Skin epidermis (tissue), 12 donors: ENCODE measurements around the gene WDHD1.
"Not testable (repeated sequence)": the region's sequence is repeated elsewhere in the genome, so short reads cannot be mapped to it uniquely, and the experiment has no call there.

Experiments used
- H3K27ac ChIP-seq, 21 experiments: fragments of 200-600 bp; sonication (generic) in 11 of 21; one replicate each; pipeline ENCODE4 v1.5.0; 2020; ENCODE audit warnings: mild to moderate bottlenecking in 3 of 21, inconsistent platforms in 2 of 21, moderate library complexity in 2 of 21
- H3K4me3 ChIP-seq, 7 experiments: fragments of 200-600 bp; sonication (generic) in 2 of 7; one replicate each; pipeline ENCODE4 v1.5.0; 2020; ENCODE audit warnings: inconsistent platforms in 2 of 7, mild to moderate bottlenecking in 2 of 7, moderate library complexity in 1 of 7

Gene WDHD1, protein sequence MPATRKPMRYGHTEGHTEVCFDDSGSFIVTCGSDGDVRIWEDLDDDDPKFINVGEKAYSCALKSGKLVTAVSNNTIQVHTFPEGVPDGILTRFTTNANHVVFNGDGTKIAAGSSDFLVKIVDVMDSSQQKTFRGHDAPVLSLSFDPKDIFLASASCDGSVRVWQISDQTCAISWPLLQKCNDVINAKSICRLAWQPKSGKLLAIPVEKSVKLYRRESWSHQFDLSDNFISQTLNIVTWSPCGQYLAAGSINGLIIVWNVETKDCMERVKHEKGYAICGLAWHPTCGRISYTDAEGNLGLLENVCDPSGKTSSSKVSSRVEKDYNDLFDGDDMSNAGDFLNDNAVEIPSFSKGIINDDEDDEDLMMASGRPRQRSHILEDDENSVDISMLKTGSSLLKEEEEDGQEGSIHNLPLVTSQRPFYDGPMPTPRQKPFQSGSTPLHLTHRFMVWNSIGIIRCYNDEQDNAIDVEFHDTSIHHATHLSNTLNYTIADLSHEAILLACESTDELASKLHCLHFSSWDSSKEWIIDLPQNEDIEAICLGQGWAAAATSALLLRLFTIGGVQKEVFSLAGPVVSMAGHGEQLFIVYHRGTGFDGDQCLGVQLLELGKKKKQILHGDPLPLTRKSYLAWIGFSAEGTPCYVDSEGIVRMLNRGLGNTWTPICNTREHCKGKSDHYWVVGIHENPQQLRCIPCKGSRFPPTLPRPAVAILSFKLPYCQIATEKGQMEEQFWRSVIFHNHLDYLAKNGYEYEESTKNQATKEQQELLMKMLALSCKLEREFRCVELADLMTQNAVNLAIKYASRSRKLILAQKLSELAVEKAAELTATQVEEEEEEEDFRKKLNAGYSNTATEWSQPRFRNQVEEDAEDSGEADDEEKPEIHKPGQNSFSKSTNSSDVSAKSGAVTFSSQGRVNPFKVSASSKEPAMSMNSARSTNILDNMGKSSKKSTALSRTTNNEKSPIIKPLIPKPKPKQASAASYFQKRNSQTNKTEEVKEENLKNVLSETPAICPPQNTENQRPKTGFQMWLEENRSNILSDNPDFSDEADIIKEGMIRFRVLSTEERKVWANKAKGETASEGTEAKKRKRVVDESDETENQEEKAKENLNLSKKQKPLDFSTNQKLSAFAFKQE

DNA sequence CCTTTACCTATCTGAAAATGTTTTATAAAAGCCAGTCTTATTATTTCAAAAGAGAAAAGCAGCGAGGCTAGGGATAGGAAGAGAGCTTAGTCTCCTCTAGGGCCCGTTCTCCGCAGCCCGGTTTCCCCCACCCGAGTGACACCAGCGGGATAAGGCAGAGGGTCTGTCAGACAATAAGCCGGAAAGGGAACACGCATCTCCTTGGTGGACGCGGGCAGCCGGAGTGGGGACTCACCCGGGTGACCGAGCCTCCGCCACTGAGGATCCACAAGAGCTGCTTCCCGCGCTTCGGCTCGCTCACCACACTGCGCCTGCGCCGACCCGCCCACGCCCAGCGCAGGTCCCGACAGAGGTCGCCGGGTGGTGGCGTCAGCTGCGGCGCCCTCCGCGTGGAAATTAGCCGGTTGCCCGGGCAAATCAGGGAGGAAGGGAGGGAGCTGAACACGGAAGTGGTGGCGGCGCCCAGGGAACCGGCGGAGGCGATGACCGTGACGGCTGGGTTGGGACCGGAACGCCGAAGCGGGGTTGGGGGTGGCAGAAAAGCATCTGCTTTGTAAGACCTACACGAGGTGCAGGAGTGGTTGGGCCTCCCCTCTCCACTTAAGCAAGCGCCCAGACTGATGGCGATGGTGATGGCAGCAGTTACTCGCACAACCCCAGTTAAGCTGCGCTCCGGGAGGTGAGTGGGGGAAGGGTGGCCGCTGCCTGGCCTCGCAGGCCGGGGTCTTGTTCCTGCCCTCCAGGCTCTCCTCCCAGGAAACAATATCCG lies at the start of gene WDHD1, which contains the start of gene SOCS4:
Gene WDHD1, minus strand, starts transcription at position 307 of the 769 bp plus-strand sequence. CDS start 312 bp downstream, outside the sequence.
Gene SOCS4, plus strand, starts transcription at position 444 of the 769 bp plus-strand sequence. CDS start 15,806 bp downstream, outside the sequence.
- Histone ChIP-seq H3K27ac (peak within 1 kb of the TSS in 20 of 21 experiments; percentile 45 to 94 (median 83)), H3K4me3 (peak within 1 kb of the TSS; percentile 64 to 97 (median 79))

DNA sequence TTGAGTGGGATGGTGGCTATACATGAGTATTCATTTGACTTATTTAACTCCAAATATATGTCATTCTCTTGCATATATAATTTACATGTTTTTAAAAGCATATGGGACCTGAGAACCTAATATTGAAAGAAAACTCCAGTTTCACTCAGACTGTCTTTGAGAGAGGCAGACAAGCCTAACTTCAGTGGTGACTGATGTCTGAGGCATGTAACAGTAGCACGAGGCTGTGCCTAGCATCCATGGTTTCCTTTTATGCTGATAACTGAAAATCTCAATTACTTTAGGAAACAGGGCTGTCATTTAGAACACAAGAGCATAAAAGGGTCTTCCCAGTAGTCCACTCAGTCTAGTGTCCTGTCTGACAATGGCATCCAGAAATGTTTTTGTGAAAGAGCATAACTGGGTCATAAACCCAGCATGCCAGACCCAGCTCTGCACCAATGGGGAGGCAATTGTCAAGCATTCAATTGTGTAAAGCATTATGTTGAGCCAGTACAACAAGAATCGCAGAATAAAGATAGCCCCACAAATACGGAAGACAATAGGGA lies 48.8 kb upstream of the WDHD1 start:
- Histone ChIP-seq H3K4me3 (no peak overlapping the region), H3K27ac (peak overlapping the region in 3 of 21 experiments; percentile 14 to 26 (median 23))

DNA sequence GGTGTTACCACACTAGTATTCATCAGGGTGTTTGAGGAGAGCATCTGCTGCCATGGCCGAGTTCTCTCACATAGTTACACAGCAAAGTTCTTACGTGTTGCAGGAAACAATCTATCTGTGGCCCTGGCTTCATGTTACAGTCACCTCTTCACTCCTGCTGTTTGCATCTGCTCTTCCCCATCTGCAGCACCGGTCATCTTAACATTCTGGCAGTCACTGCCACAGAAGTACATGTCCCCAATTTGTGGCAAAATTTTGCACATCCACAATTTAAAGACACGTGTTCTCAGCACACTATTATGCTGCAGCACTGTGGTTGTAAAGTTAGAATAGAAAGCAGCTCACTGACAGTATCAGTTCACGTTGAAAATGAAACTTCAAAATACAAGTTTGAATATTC lies 47.8 kb upstream of the WDHD1 start:
- no peak overlapping the region for H3K4me3 ChIP-seq
- peak overlapping the region in 7 of 21 experiments; percentile 3 to 47 (median 23) for H3K27ac ChIP-seq

DNA sequence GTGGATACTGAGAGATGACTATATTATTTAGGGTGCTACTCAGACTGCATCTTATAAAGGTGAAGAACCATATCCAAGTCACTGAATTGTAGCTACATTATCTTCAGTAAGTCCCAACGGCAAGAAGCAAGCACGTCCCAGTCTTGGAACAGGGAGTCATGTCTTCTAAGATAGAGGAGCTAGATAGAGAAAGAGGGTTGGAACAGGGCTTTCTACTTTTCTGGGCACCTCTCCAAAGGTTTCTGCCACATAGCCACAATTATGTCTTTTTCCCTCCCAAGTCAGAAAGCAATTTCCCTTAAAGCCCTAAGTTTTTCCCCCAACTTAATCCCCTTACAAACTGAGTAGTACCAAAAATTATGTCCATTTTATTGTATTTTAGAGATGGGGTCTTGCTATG lies 47.0 kb upstream of the WDHD1 start:
- peak overlapping the region in 8 of 21 experiments; percentile 8 to 47 (median 32) for H3K27ac ChIP-seq
- H3K4me3 ChIP-seq = no peak overlapping the region

DNA sequence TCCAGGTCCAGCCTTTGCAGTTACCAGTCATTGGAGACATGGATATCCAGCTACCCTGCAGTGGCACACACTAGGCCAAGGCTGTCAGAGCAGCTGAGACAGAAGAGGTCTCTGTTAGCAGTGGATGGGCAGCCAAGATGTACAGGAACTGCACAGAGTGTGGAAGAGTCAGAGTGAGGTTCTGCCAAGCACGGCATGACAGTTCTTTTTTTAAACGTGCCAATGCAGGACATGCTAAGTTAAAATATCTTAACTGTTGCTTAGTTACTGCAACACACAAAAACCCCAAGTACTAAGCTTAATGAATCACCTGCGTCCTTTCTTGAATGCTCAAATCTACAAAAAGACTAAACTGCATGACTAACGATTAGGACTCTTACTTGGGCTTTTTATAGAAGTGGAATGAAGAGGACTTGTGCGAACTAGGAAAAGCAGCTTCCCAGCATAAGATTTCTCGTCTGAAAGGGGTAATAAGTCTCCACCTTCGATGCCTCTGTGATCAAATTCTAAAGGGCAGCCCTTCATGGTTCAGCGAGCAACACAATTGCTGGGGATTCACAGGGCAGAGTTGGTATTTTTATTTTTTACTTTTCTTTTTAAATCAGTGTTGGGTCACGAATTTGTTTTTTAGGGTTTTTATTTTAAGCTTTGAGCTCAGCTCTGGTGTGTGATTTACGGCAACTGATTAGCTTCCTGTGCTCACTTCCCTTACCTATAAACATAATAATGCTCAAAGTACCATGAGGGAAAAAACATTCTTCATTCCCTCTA lies 45.2 kb upstream of the WDHD1 start:
- no peak overlapping the region for H3K4me3 ChIP-seq
- H3K27ac ChIP-seq = peak overlapping the region in 17 of 21 experiments; percentile 38 to 76 (median 67)

DNA sequence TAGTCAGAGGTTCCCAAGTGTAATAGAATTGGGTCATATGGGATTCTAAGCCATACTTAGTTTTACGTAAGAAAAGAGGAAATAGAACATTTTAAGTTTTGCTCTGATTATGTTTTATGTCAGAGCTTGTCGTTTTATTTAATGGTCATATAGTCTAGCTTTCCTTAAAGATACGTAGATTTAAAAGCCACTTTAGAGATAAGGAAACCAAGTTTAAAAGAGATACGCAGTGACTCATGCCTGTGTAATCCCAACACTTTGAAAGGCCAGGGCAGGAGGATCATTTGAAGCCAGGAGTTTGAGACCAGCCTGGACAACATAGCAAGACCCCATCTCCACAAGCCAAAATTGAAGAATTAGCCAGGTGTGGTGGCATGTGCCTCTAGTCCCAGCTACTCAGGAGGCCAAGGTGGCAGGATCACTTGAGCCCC lies 44.1 kb upstream of the WDHD1 start:
- Histone ChIP-seq H3K4me3 (no peak overlapping the region), H3K27ac (peak overlapping the region in 6 of 21 experiments; percentile 3 to 74 (median 53))

DNA sequence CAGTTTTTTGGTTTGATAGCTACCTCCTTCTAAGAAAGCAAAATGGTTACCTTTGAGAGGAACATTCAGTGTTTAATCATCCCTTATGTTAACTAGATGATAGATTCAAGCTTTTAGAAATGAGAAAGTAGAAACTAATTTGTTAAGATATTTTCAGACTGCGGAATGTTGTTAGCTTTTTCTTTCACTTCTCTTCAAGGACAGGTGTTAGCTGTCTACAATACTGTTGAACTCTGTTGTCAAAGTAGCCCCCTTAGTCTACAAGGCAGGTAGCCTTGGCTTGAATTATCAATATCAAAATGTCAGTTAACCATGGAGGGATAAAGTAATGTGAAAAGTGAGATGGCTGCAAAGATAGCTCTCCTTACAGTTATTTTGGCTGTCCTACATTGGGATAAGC lies 39.3 kb upstream of the WDHD1 start:
- Histone ChIP-seq H3K4me3 (no peak overlapping the region), H3K27ac (peak overlapping the region in 1 of 21 experiments; percentile 1)

DNA sequence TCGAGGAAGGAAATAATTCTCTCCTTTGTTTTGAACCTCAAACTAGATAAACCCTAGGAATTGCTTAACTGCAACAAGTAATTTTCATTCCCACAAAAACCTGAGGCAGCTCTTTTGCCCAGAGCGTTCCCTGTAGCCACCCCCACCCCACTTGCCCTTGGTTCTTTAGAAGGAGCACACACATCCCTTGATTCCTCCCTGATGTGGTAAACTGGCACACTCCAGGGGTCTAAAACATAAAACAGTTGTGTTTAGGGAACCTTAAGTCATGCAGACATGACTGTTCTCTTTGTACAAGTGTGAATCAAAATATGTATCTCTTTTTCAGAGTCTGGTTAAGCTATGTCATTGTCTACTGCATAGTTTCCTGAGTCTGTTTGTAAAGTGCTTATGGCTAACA lies 38.5 kb upstream of the WDHD1 start:
- peak overlapping the region in 5 of 21 experiments; percentile 1 to 50 (median 17) for H3K27ac ChIP-seq
- no peak overlapping the region for H3K4me3 ChIP-seq

DNA sequence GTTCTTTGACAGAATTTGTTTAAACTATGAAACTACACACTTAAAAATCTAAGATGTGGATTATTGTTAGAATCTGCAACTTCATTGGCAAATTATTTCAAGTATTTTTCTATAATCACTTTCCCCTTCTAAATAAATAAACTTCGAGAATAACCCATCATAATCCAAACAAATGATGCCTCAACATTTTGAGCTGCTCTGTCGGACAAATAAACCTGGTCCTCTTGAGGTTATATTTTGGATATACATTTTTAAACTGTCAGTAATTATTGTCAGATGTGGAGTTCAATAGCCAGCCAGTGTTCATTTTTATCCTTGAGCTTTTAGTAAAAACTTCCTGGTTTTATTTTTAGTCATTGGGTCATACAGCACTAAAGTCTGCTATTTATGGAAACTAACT lies 38.0 kb upstream of the WDHD1 start:
- H3K27ac ChIP-seq = peak overlapping the region in 1 of 21 experiments; percentile 2
- H3K4me3 ChIP-seq = not testable (repeated sequence)

DNA sequence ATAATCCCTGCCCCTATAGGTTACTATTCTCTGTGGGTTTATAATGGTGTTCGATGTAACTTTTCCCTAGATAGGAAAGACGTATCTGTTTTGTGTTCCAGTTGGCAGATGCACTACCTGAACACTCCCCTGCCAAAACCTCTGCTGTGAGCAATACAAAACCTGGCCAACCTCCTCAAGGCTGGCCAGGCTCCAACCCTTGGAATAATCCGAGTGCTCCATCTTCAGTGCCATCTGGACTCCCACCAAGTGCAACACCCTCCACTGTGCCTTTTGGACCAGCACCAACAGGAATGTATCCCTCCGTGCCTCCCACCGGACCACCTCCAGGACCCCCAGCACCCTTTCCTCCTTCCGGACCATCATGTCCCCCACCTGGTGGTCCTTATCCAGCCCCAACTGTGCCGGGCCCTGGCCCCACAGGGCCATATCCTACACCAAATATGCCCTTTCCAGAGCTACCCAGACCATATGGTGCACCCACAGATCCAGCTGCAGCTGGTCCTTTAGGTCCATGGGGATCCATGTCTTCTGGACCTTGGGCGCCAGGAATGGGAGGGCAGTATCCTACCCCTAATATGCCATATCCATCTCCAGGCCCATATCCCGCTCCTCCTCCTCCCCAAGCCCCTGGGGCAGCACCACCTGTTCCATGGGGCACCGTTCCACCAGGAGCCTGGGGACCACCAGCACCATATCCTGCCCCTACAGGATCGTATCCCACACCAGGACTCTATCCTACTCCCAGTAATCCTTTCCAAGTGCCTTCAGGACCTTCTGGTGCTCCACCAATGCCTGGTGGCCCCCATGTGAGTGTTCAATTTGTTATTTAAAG lies 35.8 kb upstream of the WDHD1 start:
- Histone ChIP-seq H3K4me3 (no peak overlapping the region), H3K27ac (peak overlapping the region in 3 of 21 experiments; percentile 14 to 45 (median 23))

DNA sequence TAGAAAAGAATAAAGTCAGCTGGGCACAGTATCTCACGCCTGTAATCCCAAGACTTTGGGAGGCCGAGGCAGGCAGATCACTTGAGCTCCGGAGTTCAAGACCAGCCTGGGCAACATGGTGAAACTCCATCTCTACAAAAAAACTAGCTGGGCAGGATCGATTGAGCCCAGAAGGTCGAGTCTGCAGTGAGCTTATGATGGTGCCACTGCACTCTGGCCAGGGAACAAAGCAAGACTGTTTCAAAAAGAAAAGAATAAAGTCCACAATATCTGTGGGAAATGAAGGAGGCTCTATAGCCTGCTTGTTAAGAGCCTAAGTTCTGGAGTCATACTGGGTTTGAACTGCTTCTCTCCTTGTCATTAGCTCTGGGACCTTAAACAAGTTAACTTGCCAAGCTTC lies 32.4 kb upstream of the WDHD1 start:
- H3K4me3 ChIP-seq = no peak overlapping the region

DNA sequence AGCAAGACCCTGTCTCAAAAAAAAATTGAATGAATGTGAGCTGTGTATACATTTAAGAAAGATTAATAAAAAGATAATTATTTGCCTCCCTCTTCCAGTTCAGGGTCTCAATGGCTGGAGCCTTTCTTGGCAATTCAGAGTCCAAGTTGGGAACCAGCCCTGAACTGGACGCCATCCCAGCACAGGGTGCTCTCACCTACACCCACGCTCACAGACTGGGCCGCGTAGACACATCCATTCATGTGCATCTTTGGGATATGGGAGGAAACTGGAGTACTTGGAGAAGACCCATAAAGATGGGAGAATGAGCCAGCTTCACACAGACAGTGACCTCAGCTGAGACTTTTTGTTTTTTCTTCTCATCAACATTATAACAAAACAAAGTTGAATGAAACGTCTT lies 31.0 kb upstream of the WDHD1 start:
- no peak overlapping the region for H3K4me3 ChIP-seq

More for the DNA sequence above, 32.4 kb upstream of the WDHD1 start:
- H3K27ac ChIP-seq = no peak overlapping the region

DNA sequence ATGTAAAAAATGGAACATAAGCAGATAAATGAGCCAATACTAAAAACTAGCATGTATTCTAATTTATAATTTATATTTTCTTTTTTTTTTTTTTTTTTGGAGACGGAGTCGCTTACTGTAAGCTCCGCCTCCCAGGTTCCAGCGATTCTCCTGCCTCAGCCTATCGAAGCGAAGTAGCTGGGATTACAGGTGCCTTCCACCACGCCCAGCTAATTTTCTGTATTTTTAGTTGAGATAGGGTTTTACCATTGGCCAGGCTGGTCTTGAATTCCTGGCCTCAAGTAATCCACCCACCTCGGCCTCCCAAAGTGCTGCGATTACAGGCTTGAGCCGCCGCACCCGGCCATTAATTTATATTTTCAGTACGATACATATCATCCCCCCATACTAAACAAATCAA lies 27.2 kb upstream of the WDHD1 start:
- no peak overlapping the region for H3K27ac ChIP-seq
- H3K4me3 ChIP-seq = no peak overlapping the region

More for the DNA sequence above, 31.0 kb upstream of the WDHD1 start:
- H3K27ac ChIP-seq = no peak overlapping the region

DNA sequence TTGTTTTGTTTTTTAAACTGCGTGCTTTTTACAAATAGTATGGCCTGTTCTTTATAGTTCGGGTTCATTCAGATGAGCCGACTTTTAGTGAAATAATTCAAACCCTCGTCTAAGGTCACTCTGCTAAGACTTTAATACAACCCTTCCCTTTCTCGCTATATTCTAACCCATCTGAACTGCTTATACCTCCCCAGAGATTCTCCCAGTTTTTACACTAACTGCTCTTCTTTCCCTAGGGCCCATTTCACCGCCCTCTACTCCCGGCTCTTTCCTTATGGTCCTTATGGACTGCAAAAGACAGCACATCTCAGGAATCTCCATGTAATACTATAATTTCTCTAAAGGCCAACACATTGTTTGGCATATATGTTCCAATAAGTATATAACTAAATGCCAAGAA lies 26.6 kb upstream of the WDHD1 start:
- H3K4me3 ChIP-seq = no peak overlapping the region
- H3K27ac ChIP-seq = peak overlapping the region in 3 of 21 experiments; percentile 99 to 100 (median 100)

DNA sequence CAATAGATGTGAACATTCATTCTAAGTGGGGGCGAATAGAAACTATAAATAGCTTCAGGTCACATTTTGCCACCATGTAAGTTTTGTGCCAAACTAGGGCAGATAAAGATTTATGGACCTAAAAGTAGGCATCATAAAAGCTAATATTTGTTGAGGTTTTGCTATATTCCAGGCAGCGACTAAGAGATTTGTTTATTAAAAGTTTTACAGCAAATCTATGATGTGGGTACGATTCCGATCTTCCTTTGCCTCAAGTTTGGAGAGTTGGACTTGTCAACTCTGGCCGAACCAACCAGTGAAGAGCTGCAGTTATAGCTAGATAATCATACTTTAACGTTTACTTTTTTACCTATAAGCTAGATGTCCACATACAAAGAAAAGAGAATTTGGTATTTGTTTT lies 26.1 kb upstream of the WDHD1 start:
- H3K4me3 ChIP-seq = peak overlapping the region in 6 of 7 experiments; percentile 65 to 90 (median 76)
- H3K27ac ChIP-seq = peak overlapping the region in 9 of 21 experiments; percentile 98 to 100 (median 100)

DNA sequence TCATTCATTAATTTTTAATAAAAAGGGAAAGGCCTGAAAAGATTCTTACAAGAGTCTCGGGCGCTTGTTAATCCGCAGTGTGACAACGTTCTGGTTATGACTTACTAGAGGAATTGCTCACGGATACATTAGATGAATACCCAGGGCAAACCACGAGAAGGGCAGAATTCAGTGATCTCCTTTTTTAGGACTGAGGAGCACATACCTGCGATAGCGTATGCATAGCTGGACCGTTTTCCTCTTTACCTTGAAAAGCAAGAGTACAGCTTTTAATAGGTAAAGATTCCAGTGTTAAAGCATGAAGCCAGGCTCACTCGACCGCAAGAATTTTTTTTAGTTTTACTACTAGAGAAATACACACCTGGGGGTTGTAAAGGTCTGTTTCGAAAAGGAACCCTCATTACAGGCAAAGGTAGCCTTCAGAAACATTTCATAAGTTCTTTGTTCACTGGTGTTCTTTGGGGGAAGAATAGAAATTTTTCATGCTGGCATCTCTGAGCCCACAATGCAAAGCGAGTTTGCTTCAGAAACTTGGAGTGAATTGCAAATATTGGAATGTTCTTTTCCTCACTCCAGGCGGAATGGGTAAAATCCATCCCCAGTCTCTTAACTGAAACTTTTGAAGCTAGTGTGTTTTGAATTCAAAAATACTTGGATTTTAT lies 25.5 kb upstream of the WDHD1 start:
- Histone ChIP-seq H3K4me3 (peak overlapping the region; percentile 65 to 90 (median 78)), H3K27ac (peak overlapping the region; percentile 93 to 100 (median 99))
